RWPE1 (cell line): Measurements from ENCODE around the gene CELA2A.

Experiments used
- CTCF ChIA-PET: fragments of 350-600 bp; sonication (Branson Sonifier 250); formaldehyde crosslinking; extraction: SDS; loops from one replicate; lab custom pipeline; 2021; lab: Yijun Ruan, JAX
- POLR2A ChIA-PET: fragments of 400-600 bp; formaldehyde crosslinking; extraction: SDS; loops from one replicate; lab custom pipeline; 2020; ENCODE audit warnings: antibody characterized with exemption; ENCODE audit not compliant: low non-redundant PET; lab: Yijun Ruan, JAX
- DNase-seq: peaks from one replicate; pipeline ENCODE4 v3.0.0; 2012; ENCODE audit warnings: low spot score
- H3K27ac ChIP-seq: fragments of 450-650 bp; 2 replicates; pipeline ENCODE4 v1.5.1; 2017
- TF ChIP-seq, protein P1 (sequence below): fragments of 450-650 bp; conservative IDR thresholded peaks from 2 replicates; pipeline ENCODE4 v1.5.1; 2017; ENCODE audit warnings: low read depth, mild to moderate bottlenecking

Gene CELA2A

GRCh38 chr1:15449567-15449966 is 7.0 kb upstream of the CELA2A start:
- H3K27ac ChIP-seq: no peak overlapping the region
- CTCF ChIA-PET: interaction anchor here (0.7 kb wide), 1 partner anchor 13 kb away, joined by 3 read pairs; no protein-coding TSS in a partner anchor
- TF ChIP-seq, protein P1, sequence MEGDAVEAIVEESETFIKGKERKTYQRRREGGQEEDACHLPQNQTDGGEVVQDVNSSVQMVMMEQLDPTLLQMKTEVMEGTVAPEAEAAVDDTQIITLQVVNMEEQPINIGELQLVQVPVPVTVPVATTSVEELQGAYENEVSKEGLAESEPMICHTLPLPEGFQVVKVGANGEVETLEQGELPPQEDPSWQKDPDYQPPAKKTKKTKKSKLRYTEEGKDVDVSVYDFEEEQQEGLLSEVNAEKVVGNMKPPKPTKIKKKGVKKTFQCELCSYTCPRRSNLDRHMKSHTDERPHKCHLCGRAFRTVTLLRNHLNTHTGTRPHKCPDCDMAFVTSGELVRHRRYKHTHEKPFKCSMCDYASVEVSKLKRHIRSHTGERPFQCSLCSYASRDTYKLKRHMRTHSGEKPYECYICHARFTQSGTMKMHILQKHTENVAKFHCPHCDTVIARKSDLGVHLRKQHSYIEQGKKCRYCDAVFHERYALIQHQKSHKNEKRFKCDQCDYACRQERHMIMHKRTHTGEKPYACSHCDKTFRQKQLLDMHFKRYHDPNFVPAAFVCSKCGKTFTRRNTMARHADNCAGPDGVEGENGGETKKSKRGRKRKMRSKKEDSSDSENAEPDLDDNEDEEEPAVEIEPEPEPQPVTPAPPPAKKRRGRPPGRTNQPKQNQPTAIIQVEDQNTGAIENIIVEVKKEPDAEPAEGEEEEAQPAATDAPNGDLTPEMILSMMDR: no peak
- DNase-seq: no peak
- POLR2A ChIA-PET: no interaction called here

- no peak overlapping the region for H3K27ac ChIP-seq
- ChIA-PET CTCF (no interaction called here), POLR2A (no interaction called here)
- TF ChIP-seq, protein P1: no peak
- DNase-seq: no peak
Observed at GRCh38 chr1:15451014-15451722, 5.4 kb upstream of the CELA2A start.

DNA sequence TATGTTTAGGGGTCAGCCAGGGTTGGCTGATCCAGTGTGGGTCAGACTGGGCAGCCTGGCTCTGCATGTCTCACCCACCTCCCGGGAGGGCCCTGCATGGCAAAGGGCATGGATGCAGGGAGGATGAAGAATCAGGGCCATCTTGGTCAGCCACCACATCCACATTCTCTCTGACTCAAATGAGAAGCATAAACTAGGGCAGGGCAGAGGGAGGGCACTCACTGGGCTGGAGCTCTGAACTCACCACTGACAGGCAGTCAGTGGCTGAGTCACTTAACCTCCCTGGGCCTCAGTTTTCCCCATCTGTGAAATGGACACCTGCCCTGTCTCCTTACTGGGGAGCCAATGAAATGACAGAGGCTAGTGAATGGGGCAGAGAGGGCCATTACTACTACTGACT is 4.3 kb upstream of the CELA2A start:
- ChIA-PET CTCF (no interaction called here), POLR2A (no interaction called here)
- no peak overlapping the region for H3K27ac ChIP-seq
- no peak for DNase-seq
- TF ChIP-seq, protein P1: no peak

DNA sequence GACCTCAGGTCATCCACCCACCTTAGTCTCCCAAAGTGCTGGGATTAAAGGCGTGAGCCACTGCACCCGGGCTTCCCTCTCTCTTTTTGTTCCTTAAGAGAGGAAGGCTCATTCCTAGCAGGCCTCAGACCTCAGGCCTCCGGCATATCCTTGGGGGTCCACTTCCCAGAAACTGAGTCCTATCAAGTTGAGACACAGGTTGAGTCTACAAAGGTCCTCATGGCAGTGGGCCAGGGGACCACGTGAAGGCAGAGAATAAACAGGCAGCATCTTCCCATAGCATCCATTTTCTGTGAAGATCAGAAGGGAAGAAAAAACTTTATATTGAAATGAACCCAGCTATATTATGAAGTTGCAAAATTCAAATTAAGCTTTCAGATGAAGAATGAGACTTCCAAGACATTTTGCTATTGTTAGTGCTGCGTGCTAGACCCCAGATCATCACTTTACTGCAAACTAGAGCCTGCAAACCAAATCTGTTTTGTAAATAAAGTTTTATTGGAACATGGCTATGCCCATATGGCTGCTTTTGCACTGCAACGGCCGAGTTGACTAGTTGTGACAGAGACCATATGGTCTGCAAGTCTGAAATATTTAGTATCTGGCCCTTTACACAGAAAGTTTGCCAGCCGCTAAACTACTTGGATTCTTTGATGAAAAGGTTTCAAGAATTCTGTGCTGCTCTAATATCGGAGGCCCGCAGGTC is 3.5 kb upstream of the CELA2A start:
- ChIA-PET POLR2A (no interaction called here), CTCF (no interaction called here)
- H3K27ac ChIP-seq: no peak overlapping the region
- TF ChIP-seq, protein P1: no peak
- DNase-seq: no peak

- CTCF ChIA-PET: no interaction called here
- no peak for DNase-seq
- H3K27ac ChIP-seq: no peak overlapping the region
- TF ChIP-seq, protein P1: no peak
- POLR2A ChIA-PET: no interaction called here
Observed at GRCh38 chr1:15453734-15454133, 2.8 kb upstream of the CELA2A start.

DNA sequence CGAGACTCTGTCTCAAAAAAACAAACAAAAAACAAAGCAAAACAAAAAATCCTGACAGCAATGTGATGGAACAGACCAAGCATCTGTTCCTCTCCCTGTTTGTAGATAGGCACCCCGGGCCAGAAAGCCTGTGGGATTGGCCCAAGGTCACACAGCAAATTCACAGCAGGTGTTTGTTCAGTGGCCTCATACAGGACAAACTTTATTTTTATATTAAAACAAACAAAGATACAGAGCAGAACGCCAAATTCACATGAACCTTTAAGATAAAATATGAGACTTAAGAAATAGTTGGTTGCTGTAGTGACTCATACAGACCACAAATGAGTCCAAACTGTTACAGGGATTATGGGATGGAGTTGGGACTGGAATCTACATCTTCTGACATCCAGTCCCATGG is 2.3 kb upstream of the CELA2A start:
- H3K27ac ChIP-seq: no peak overlapping the region
- POLR2A ChIA-PET: no interaction called here
- CTCF ChIA-PET: no interaction called here
- DNase-seq: no peak
- TF ChIP-seq, protein P1: no peak
